GM18873 (cell line): ENCODE measurements around the gene FAM180A.

Source experiments
- ATAC-seq: cut with Tn5 transposase; IDR thresholded peaks from one replicate; pipeline ENCODE4 v1.9.1; 2021; ENCODE audit warnings: mild to moderate bottlenecking, moderate library complexity, moderate number of reproducible peaks; ENCODE audit not compliant: unreplicated experiment, low FRiP score

FAM180A gene

DNA sequence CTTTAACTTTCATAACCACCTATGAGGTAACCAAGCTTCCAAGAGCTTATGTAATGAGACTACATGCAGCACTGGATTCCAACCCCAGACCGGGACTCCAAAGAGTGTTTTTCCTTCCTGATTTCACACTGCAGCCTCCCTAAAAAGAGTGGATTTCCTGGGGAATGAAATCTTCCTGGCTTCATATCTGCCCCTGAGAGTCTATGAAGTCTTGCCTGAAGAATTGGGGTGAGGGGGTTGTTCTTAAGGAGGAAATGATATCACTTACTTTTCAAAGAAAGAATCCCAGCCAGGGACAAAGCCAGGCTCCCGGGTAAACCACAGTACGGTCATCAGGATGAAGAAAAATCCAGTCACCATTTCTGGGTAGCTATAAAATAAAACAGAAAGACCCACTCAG is 56.6 kb downstream of the FAM180A start:
- ATAC-seq: no peak

DNA sequence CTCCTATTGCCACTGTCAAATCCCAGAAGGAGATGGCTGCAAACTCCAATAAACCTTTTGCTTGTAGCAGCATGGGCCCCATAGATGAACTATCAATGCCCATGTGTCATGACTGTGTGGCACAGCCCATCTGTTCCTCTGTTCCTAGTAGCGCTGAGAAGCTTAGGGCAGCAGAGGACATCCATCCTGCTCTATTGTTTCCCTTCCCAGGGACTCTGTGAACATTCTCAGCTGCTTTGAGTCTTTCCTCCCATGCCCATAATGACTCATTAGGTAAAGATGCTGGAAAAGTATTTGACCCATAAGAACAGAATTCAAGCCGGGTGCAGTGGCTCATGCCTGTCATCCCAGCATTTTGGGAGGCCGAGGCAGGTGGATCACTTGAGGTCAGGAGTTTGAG is 58.0 kb downstream of the FAM180A start:
- no peak for ATAC-seq

DNA sequence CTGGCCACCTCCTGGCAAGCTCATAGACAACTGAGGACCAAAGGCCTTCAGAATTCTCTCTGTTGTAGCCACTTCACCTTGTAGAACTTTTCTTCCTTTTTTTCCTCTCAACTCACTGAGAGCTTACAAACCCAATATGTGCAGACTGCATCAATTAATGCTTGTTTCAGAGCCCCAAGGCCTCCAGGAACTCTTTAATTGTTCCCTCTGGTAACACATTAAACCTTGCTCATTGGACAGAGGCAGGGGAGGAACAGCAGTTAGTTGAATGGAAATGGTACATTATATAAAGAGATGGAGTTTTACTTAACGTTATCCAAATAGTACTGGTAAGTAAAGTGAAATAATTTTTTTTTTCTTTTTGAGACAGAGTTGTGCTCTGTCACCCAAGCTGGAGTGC is 61.1 kb downstream of the FAM180A start:
- ATAC-seq: no peak

DNA sequence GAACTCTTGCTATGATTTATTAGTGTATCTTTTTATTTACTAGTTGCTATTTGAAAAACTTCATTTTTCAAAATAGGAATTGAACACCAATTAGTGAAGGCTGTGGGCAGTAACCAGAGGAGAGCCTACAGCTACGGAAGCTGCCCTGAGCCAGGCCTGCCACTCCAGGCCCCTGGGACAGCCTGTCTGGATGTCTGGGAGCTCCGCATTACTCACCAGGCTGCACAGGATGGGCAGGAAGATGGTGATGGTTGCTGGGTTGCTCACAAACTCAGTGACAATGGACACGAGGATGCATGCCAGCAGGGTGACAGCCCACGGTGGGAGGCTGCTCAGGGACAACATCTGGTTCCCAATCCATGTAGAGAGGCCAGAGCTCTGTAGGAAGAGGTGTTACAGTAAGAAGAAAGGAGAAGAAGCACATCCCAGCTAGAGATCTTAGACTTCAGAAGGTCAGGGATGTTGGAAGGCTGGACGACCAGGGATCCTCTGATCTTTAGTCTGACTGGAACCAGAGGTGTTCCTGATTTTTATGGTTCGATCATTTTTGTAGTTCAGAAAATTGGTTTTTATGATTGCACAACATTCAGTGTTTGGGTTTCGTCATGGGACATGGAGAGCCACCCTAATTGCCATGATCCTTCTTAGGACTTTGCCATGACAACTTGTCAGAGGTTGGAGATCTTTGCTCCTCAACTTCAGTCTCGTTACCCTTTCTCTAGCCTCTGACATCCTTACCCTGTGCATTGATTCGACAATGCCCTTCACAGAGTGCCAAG is 63.1 kb downstream of the FAM180A start:
- no peak for ATAC-seq

DNA sequence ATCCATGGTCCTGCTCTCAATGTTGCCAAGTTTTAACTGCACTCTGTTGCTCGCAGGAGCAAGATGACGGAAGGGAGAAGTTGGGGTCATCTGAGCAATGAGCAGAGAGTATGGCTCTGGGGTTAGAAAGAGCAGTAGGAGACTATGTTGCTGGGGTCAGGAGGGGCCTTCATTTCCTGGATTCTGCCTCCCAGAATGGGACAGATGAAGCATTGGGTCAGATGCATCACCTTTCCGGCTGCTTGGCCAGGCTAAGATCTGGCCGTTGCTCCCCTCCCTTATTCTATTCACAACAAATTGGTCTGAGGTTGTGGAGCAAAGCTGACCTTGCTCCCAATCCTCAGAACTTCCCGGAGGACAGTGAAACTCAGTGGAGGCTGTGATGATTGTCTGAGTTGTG is 63.9 kb downstream of the FAM180A start:
- ATAC-seq: no peak

DNA sequence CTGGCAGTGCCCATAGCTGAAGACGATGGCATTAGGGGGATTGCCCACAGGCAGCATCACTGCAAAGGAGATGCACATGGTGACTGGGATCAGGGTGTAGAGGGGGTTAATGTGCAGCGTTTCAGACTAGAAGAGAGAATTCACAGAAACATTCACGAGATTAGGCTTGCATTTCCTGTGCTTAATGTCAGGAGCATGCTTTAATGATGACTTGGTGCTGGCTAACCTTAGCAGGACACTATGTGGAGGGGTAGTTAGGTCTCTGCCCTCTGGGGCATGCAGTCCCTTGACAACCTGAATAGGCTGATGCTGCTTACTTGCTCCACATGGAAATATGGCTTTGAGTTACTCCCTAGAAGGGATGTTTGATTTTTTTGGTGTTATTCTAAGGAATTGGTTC is 64.5 kb downstream of the FAM180A start:
- no peak for ATAC-seq

DNA sequence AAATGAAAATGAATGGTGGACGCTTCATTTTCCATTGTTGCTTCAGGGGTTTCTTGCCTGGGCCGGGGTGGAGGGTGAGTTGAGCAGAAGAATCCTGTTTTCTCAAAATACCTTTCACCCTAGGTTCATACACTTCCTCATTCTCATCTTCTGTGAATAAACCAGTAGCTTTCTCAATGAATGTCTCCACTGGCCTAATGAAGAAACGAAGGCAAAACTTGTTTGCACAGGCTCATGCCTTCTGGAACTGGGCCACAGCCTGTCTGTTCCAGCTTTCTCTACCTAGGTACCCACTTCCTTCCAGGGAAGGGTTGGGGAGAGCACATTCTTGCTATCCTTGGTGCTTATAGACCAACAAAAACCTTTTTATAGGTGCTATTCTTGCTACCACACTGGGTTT is 65.0 kb downstream of the FAM180A start:
- no peak for ATAC-seq

DNA sequence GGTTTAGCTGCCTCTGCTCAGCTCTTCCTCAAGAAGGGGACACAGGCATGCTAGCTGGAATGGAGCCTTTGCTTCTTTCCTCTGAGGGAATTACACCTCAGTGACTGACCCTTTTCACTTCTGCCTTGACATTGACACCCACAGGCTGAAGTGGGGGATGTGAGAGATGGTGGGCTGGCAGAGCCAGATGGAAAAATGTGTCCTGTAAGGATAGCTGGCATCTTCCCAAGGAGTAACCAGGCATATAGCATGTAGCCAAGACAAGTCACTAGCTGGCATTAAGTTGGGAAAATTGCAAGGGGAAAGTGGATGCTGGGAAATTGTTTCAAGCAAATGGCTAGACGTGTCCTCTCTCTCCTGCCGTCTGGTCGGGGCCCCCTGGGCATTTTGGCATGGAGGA is 66.4 kb downstream of the FAM180A start:
- ATAC-seq: no peak

DNA sequence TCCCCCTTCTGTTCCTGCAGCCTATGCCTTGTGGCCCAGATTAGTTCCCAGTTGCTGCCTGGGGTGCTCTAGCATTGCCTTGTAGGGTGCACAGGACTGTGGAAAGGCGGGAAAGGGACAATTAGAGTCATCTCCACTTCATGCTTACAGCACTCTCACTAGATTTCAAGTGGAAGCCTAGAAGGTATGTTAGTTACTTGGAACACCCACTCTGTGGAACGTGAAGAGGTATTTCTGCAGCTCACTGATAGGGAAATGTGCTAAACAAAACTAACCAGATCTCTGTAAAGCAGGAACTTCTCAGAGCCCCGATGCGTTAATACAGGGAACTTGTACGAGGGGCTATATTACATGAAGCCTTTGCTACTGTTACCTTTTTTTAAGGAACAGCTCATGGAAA is 66.9 kb downstream of the FAM180A start:
- ATAC-seq: no peak
